SKM-1 treated with dmso at 0.1 percent for 144 hours (cell line): ENCODE results near the gene TAF11.
"Not testable (repeated sequence)": the region's sequence is repeated elsewhere in the genome, so short reads cannot be mapped to it uniquely, and the experiment has no call there.

ENCODE experiments used
- DNase-seq: peaks from one replicate; lab custom pipeline; 2025; ENCODE audit not compliant: unreplicated experiment; lab: John Stamatoyannopoulos, UW

Gene TAF11, protein sequence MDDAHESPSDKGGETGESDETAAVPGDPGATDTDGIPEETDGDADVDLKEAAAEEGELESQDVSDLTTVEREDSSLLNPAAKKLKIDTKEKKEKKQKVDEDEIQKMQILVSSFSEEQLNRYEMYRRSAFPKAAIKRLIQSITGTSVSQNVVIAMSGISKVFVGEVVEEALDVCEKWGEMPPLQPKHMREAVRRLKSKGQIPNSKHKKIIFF

DNA sequence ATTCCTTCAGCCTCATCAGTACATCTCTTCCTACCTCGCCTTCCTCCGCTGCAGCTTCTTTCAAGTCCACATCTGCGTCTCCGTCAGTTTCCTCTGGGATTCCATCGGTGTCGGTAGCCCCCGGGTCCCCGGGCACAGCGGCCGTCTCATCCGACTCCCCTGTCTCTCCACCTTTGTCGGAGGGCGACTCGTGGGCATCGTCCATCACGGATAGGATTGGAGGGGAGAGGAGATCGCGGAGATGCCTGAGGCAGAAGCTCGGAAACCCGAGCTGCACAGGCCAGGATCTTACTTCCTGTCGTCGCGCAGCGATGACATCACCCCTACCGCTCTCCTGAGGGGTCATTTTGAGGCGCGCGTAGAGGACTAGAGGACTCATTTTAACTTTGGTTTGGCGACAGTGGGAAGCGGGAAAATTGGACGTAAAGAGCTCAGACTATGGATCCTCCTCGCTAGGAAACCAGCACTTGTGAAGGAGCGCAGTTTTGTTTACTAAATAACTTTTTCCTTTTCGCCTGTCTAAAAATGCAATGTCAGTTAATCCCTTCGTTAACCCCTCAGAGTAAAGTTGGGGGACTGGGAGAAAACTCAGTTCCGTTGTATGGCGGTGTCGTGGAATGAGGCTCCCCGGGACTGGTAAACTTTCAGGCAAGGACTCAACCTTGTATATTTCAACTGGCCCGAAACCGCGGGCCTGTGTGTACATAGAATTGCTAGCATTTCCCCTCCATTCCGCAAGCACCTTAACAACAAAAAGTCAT is at the start of gene TAF11:
TSS of gene TAF11 (minus strand) at position 290 of the 761 bp plus-strand sequence. CDS start at position 205, 85 bp downstream.
- peak; percentile 86 for DNase-seq

GRCh38 chr6:34934516-34934915 is 46.7 kb upstream of the TAF11 start:
- no peak for DNase-seq

- not testable (repeated sequence) for DNase-seq
Measured at GRCh38 chr6:34932202-34932601, 44.4 kb upstream of the TAF11 start.

GRCh38 chr6:34930221-34930620 is 42.4 kb upstream of the TAF11 start:
- no peak for DNase-seq

DNA sequence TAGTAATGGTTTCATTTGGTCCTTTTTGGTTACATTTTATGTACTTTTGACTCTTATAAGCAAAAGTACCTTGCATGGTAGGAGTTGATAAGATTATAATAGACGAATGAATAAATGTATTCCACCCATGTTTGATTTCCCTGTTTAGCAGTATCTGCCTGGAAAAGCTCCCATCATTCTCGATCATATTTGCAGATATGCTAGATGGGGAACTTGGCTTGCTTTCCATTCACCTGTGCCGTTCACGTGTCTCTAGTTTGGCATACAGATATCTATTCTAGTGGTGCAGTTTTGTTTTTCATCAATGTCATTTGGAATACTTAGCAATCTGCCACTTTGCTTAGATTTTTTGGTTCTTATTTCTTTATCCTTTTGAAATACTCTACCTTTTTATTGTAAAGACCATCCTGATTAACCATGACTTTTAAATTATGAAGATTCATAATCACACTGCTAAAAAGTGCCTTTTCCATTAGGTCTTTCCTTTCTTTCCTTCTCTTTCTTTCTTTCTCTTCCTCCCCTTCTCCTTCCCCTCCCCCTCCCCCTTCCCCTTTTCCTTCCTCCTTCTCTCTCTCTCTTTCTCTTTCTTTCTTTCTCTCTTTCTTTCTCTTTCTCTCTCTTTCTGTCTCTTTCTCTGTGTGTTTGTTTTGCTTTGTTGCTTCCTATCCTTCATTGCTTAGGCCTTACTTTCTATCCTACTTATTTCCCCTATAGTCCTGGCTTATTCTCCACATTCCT is 41.6 kb upstream of the TAF11 start:
- no peak for DNase-seq

DNA sequence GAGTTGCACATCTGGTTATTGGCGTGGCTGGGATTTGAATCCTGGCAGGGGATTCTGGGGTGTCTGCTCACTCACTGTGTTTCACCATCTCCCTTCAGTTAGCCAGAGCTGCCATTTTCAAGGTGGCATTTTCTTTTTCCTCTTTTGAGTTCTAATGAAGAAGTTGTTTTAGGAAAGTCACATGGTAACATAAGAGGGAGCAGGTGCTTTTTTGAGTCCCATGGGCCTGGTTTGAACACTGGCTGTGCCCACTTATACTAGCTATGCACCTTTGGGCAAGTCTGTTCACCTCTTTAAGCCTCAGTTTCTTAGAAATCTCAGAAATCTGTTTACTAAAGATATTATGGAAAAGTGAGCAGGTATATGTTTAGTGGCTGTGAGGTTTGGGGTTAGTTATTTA is 40.9 kb upstream of the TAF11 start:
- DNase-seq, result no peak

- DNase-seq, result no peak
Measured at GRCh38 chr6:34928220-34928619, 40.4 kb upstream of the TAF11 start.

- DNase-seq, result no peak
Measured at GRCh38 chr6:34926655-34927054, 38.8 kb upstream of the TAF11 start.

GRCh38 chr6:34924831-34925625 is 37.2 kb upstream of the TAF11 start:
- no peak for DNase-seq

GRCh38 chr6:34922177-34922663 is 34.4 kb upstream of the TAF11 start:
- DNase-seq, result no peak

DNA sequence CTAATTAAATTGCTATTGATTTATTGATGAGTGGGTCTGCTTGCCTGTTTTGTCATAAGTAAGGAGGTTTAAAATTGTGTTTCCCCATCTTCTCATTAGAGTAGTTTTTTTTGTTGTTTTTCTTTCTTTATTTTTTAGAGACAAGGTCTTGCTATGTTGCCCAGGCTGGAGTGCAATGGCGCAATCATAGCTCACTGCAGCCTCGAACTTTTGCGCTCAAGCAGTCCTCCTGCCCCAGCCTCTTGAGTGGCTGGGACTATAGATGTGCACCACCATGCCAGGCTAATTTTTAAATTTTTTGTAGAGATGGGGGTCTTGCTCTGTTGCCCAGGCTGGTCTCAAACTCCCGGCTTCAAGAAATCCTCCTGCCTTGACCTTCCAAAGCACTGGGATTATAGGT is 32.3 kb upstream of the TAF11 start:
- DNase-seq, result no peak

DNA sequence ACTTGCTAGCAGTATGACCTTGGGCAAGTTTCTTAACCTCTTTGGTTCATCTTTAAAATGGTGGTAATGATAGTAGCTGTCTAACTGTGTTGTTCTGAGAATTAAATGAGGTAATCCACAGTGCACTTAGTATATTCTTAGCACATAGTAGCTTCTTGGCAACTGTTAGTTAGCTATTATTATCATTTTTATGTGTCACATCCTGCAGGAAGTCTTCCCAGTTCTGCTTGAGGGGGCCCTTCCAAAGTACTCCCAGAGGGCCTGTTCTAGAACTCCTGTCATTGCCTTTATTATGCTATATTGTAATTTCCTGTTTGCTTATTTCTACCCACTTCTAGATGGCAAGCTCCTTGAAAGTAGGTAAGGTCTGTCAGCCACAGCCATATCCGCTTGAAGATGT is 31.8 kb upstream of the TAF11 start:
- no peak for DNase-seq

GRCh38 chr6:34917626-34918285 is 29.9 kb upstream of the TAF11 start:
- DNase-seq, result no peak

DNA sequence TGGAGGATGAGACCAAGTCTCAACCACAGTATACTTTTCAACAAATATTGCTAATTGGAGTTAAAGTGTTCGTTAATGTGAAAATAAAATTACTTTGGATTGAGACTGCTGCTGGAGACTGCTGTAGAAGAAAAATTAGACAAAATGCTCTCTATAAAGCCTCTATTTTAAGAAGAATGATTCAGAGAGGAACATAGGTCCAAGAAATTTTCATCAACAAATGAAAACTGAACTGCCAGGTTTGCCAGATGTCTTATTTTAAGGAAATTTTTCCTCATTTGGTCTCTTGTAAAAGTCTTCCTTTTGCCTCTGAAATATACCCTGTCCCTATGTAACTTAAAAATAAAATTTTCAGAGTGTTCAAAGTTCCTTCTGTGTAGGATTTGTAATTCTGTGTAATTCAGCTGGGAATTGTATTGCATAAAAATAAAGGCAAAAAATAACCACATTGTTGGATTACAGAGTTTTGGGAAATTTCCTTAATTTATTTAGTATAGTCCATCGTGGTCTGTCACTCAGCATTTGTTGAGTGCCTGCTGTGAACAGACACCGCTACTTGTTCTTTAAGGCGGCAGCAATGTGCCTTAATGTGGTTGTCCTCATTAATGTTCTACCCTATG is 28.6 kb upstream of the TAF11 start:
- no peak for DNase-seq

- DNase-seq, result no peak
Measured at GRCh38 chr6:34914358-34914757, 26.5 kb upstream of the TAF11 start.

DNA sequence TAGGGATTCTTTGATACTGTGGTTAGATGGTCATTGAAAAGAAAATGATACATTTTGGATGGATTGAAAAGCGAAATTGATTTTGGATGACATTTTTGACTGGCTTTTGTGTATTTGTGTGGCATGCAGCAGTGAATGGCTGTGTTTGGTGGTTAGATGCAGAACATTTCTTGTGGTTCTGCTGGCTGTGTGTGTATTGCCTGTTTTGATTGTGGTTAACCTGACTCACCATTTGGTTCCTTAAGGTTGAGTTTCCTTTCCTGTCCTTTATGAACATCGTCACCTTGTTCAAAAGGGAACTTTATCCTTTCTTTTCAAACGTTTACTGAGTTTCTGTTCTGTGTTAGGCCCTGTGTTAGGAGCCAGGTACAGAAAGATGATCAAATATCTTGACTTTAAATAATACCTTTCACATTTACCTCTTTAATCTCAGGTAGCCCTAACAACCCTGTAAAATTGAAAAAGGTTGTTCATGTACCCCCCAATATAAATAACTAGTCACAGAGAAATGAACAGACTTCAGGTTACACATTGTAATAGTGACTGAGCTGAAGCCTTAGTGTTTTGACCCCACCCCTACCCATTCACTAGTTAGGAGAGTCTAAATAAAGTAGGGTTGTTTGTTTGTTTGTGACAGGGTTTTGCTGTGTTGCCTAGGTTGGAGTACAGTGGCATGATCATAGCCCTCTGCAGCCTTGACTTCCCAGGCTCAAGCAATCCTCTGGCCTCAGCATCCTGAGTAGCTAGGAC is 25.0 kb upstream of the TAF11 start:
- DNase-seq, result peak; percentile 27

DNA sequence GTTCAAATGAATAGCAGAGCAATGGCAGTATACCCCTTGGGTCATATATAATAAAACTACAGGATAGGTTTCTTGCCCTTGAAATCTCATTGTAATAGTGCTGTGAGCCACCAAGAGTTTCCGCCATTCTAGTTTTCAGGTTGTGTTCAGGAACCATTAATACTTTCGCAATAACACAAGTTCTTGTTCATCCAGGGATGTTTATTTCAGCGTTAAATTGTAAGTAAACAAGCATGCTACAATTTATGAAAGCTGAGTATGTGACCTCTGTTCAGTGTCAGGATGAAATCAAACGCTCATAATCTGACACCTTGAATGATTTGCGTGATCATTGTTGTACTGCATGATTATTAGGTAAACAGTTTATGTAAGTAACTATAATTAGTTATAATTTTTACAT is 24.0 kb upstream of the TAF11 start:
- DNase-seq, result no peak

GRCh38 chr6:34909320-34909883 is 21.6 kb upstream of the TAF11 start:
- DNase-seq, result no peak

DNA sequence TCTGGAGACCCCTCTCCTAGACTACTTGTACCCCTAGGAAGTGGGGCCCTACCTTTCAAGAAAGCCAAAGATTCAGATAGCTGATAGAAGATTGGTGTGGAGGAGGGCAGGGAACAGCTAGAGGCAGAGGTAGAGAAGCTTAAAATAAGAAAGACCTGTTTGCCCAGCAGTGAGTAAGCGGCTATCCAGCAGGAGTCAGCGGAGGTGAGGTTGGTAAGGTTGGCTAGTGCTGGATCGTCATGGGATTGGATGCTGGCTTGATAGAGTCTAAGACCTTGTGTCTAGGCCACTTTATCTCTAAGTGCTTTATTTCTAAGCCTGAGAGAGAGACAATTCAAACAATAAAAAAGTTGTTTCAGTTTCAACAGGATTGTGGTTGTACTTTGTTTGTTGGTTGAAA is 20.4 kb upstream of the TAF11 start:
- DNase-seq, result no peak
